GM19099 (cell line): ENCODE results near the gene CNN3.

Experiments used
- POLR2A ChIP-seq: IDR thresholded peaks from 3 replicates; pipeline ENCODE4 v1.6.1; 2011; ENCODE audit warnings: low read depth; ENCODE audit not compliant: insufficient read length; ENCODE audit errors: extremely low read depth

Gene CNN3

GRCh38 chr1:94888201-94888600, 38.7 kb downstream of the CNN3 start:
- no peak for TF ChIP-seq POLR2A

- no peak for TF ChIP-seq POLR2A
These were observed 39.2 kb downstream of the CNN3 start for GRCh38 chr1:94887603-94888171.

GRCh38 chr1:94887106-94887505, 39.8 kb downstream of the CNN3 start:
- no peak for TF ChIP-seq POLR2A

- TF ChIP-seq POLR2A = no peak
These were observed 40.5 kb downstream of the CNN3 start for GRCh38 chr1:94886361-94886760.

GRCh38 chr1:94884507-94884906, 42.4 kb downstream of the CNN3 start:
- no peak for TF ChIP-seq POLR2A

GRCh38 chr1:94884106-94884505, 42.8 kb downstream of the CNN3 start:
- TF ChIP-seq POLR2A = no peak

- TF ChIP-seq POLR2A = no peak
These were observed 43.2 kb downstream of the CNN3 start for GRCh38 chr1:94883691-94884090.

- no peak for TF ChIP-seq POLR2A
These were observed 48.6 kb downstream of the CNN3 start for GRCh38 chr1:94878329-94878728.

- no peak for TF ChIP-seq POLR2A
These were observed 50.5 kb downstream of the CNN3 start for GRCh38 chr1:94876362-94876761.

- TF ChIP-seq POLR2A = no peak
These were observed 51.1 kb downstream of the CNN3 start for GRCh38 chr1:94875794-94876193.

- TF ChIP-seq POLR2A = no peak
These were observed 52.5 kb downstream of the CNN3 start for GRCh38 chr1:94874423-94874822.

- TF ChIP-seq POLR2A = no peak
These were observed 53.2 kb downstream of the CNN3 start for GRCh38 chr1:94873520-94874351.

- no peak for TF ChIP-seq POLR2A
These were observed 54.0 kb downstream of the CNN3 start for GRCh38 chr1:94872771-94873495.

GRCh38 chr1:94871031-94871430, 55.9 kb downstream of the CNN3 start:
- no peak for TF ChIP-seq POLR2A

GRCh38 chr1:94866164-94866807, 60.6 kb downstream of the CNN3 start:
- no peak for TF ChIP-seq POLR2A
